K562 (cell line): ENCODE measurements around the gene TRMT1. TPM values are rescaled to one million over a fixed set of nuclear protein-coding genes. Genes with fewer than 3 reads are reported as not detected.

ENCODE experiments used
- MGA ChIP-seq: fragments of 450-650 bp; IDR thresholded peaks from 2 replicates; pipeline ENCODE4 v1.6.1; 2016; ENCODE audit warnings: mild to moderate bottlenecking, moderate library complexity
- polyA plus RNA-seq, 8 experiments: library from polyadenylated mRNA; depleted of rRNA in 4 of 8; stranded (reverse) in 5 of 8; unstranded in 3 of 8; fragments of >200 nt; fragmentation: Nextera tagmentation in 2 of 8; fragmentation: Illumina TruSeq in 1 of 8; extraction: Ambion mirVana in 2 of 8; extraction: Trizol in 1 of 8; gene quantifications; 2 replicates each; pipeline versions ENCODE4 v1.2.1 to v1.2.3, GENCODE V29; 2011 to 2014; ENCODE audit warnings: inconsistent platforms in 1 of 8, missing spikeins in 1 of 8
- total RNA-seq, 7 experiments: library from RNA; depleted of rRNA in 6 of 7; stranded (reverse); fragments of >200 nt in 6 of 7; fragmentation: Illumina TruSeq in 2 of 7; extraction: Trizol in 2 of 7; gene quantifications; 2 replicates each; pipeline versions ENCODE4 v1.2.1 to v1.2.3, GENCODE V29; 2011 to 2021; ENCODE audit warnings: low replicate concordance in 1 of 7

TRMT1 gene
- total and polyA plus RNA-seq, 9 of the 15 experiments (the other 6 are each of a cell fraction or from before 2014, with no cell fraction given) = 5.8 to 158 (median 54.3) TPM

- 0 out of 2 replicates have a peak, but pooled peaks have one; percentile 26 for TF ChIP-seq MGA
Observed at GRCh38 chr19:13160557-13160956, 44.0 kb upstream of the TRMT1 start (continued).
